ENCODE measurements around the gene MACROH2A2. TPM values are rescaled to one million over a fixed set of nuclear protein-coding genes. Genes with fewer than 3 reads are reported as not detected.

The MACROH2A2 gene
- total and polyA plus RNA-seq, 2 of the 13 experiments (the other 11 are each of a cell fraction or from before 2014, with no cell fraction given) = 9.8 to 43.1 TPM

GRCh38 chr10:70115948-70116682 is 63.5 kb downstream of the MACROH2A2 start (continued):
- TF ChIP-seq HMGXB3 (CRISPR knock-in tag; IDR thresholded peaks at IDR 0.05; ENCODE audit: borderline replicate concordance) = no peak
- no peak for TF ChIP-seq SMAD9 (CRISPR knock-in tag; IDR thresholded peaks at IDR 0.05)
- peak; percentile 54 for TF ChIP-seq XRCC5 (optimal IDR thresholded peaks at IDR 0.05; ENCODE audit: low read length)
- TF ChIP-seq ZC3H4 (CRISPR knock-in tag; IDR thresholded peaks at IDR 0.05; ENCODE audit: borderline replicate concordance) = no peak
- no peak for TF ChIP-seq CSRNP2 (CRISPR knock-in tag; conservative IDR thresholded peaks at IDR 0.05; ENCODE audit: low read depth)
- TF ChIP-seq RXRB (CRISPR knock-in tag; IDR thresholded peaks at IDR 0.05; ENCODE audit: borderline replicate concordance) = no peak
- no peak for TF ChIP-seq SKI (IDR thresholded peaks at IDR 0.05; ENCODE audit: partially characterized antibody)
- no peak for TF ChIP-seq KLF15 (CRISPR knock-in tag; IDR thresholded peaks at IDR 0.05; ENCODE audit: borderline replicate concordance)
- TF ChIP-seq HOXA3 (CRISPR knock-in tag; IDR thresholded peaks at IDR 0.05) = 0 out of 2 replicates have a peak, but pooled peaks have one; percentile 28
- TF ChIP-seq TFDP1 (CRISPR knock-in tag; IDR thresholded peaks at IDR 0.05; ENCODE audit: borderline replicate concordance) = no peak
- TF ChIP-seq ZBTB10 (CRISPR knock-in tag; IDR thresholded peaks at IDR 0.05; ENCODE audit: borderline replicate concordance) = no peak
- TF ChIP-seq GATAD2A (CRISPR knock-in tag; IDR thresholded peaks at IDR 0.05) = 0 out of 2 replicates have a peak, but pooled peaks have one; percentile 19
- no peak for TF ChIP-seq MXD1 (CRISPR knock-in tag; IDR thresholded peaks at IDR 0.05)
- TF ChIP-seq FOSL2 (CRISPR knock-in tag; IDR thresholded peaks at IDR 0.05) = peak; percentile 24; the same call in 1 of the 2 replicates
- TF ChIP-seq ARNT (IDR thresholded peaks at IDR 0.05) = no peak
- no peak for TF ChIP-seq HOXA7 (CRISPR knock-in tag; IDR thresholded peaks at IDR 0.05)
- TF ChIP-seq IRF1 (CRISPR knock-in tag; IDR thresholded peaks at IDR 0.05; ENCODE audit: low read depth) = no peak
- no peak for TF ChIP-seq FLYWCH1 (CRISPR knock-in tag; IDR thresholded peaks at IDR 0.05)
